ENCODE measurements around the gene CAMTA1.

DNA sequence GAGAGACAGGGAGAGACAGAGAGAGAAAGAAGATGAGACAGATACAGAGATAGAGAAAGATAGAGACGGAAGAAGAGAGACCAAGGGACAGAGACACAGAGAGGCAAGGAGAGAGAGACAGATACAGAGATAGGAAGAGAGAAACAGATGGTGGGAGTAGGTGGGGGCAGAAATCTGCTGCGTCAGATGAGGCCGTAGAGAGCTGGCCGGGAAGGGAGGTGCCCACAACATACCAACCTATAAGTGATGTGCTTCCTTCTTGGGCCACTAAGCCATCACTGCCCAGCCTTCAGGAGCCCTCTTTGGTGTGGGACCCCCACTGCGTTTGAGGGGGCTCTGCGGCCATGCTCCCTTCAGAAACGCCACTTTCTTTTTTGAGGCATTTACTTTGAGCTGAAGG is 678.3 kb downstream of the CAMTA1 start:
- TF ChIP-seq EZH2 (IDR thresholded peaks at IDR 0.05; ENCODE audit: insufficient read depth, low read length): no peak
- TF ChIP-seq, protein P1, sequence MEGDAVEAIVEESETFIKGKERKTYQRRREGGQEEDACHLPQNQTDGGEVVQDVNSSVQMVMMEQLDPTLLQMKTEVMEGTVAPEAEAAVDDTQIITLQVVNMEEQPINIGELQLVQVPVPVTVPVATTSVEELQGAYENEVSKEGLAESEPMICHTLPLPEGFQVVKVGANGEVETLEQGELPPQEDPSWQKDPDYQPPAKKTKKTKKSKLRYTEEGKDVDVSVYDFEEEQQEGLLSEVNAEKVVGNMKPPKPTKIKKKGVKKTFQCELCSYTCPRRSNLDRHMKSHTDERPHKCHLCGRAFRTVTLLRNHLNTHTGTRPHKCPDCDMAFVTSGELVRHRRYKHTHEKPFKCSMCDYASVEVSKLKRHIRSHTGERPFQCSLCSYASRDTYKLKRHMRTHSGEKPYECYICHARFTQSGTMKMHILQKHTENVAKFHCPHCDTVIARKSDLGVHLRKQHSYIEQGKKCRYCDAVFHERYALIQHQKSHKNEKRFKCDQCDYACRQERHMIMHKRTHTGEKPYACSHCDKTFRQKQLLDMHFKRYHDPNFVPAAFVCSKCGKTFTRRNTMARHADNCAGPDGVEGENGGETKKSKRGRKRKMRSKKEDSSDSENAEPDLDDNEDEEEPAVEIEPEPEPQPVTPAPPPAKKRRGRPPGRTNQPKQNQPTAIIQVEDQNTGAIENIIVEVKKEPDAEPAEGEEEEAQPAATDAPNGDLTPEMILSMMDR (IDR thresholded peaks at IDR 0.05; ENCODE audit: insufficient read depth, low read depth, low read length): no peak

All from astrocyte (in vitro differentiated cells and primary cell).